Chondrocyte (in vitro differentiated cells): ENCODE data around the gene HBZ. TPM values are rescaled to one million over a fixed set of nuclear protein-coding genes. Genes with fewer than 3 reads are reported as not detected.
"Not testable (repeated sequence)": the region's sequence is repeated elsewhere in the genome, so short reads cannot be mapped to it uniquely, and the experiment has no call there.

ENCODE experiments used
- DNase-seq: peaks from one replicate; pipeline ENCODE4 v3.0.0; 2021; ENCODE audit warnings: mixed read lengths, low spot score
- H3K27ac Mint-ChIP-seq: one replicate; pipeline ENCODE4 v1.8.0; 2021; ENCODE audit warnings: mild to moderate bottlenecking, moderate library complexity, mixed read lengths; ENCODE audit not compliant: unreplicated experiment
- H3K27me3 Mint-ChIP-seq: 2 replicates; pipeline ENCODE4 v1.8.0; 2021; ENCODE audit warnings: low read depth, mixed read lengths
- H3K36me3 Mint-ChIP-seq: 2 replicates; pipeline ENCODE4 v1.8.0; 2021; ENCODE audit warnings: low read depth, mixed read lengths
- H3K4me1 Mint-ChIP-seq: 2 replicates; pipeline ENCODE4 v1.8.0; 2021; ENCODE audit warnings: low read depth, mild to moderate bottlenecking, mixed read lengths
- H3K4me3 Mint-ChIP-seq: one replicate; pipeline ENCODE4 v1.8.0; 2021; ENCODE audit warnings: mild to moderate bottlenecking, moderate library complexity, mixed read lengths; ENCODE audit not compliant: unreplicated experiment
- H3K9me3 Mint-ChIP-seq: 2 replicates; pipeline ENCODE4 v1.8.0; 2021; ENCODE audit warnings: low read depth, mixed read lengths
- total RNA-seq: library from RNA; stranded (reverse); gene quantifications from 3 replicates; pipeline ENCODE4 v1.2.1, GENCODE V29; 2021
- TF ChIP-seq, protein P1 (sequence below): fragments of 200-600 bp; sonication (generic); IDR thresholded peaks from 2 replicates; pipeline ENCODE4 v1.5.0; 2021; ENCODE audit warnings: antibody characterized with exemption, mild to moderate bottlenecking, moderate library complexity

Gene HBZ
- total RNA-seq, 1 donor from 2014 or later: not detected

DNA sequence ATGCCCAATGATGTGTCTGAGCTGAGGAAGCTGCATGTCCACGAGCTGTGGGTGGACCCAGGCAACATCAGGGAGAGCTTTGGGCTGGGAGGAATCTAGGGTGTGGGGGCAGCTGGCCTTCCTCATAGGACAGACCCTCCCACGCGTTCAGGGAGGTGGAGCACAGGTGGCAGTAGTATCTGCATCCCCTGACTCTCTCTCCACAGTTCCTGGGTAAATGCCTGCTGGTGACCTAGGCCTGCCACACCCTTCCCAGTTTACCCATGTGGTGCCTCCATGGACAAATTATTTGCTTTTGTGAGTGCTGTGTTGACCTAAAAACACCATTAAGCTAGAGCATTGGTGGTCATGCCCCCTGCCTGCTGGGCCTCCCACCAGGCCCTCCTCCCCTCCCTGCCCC lies 16.6 kb downstream of the HBZ start:
- no peak overlapping the region for H3K4me3 Mint-ChIP-seq
- peaks cover 38% of the 10 kb centered on the region for H3K27me3 Mint-ChIP-seq
- TF ChIP-seq, protein P1, sequence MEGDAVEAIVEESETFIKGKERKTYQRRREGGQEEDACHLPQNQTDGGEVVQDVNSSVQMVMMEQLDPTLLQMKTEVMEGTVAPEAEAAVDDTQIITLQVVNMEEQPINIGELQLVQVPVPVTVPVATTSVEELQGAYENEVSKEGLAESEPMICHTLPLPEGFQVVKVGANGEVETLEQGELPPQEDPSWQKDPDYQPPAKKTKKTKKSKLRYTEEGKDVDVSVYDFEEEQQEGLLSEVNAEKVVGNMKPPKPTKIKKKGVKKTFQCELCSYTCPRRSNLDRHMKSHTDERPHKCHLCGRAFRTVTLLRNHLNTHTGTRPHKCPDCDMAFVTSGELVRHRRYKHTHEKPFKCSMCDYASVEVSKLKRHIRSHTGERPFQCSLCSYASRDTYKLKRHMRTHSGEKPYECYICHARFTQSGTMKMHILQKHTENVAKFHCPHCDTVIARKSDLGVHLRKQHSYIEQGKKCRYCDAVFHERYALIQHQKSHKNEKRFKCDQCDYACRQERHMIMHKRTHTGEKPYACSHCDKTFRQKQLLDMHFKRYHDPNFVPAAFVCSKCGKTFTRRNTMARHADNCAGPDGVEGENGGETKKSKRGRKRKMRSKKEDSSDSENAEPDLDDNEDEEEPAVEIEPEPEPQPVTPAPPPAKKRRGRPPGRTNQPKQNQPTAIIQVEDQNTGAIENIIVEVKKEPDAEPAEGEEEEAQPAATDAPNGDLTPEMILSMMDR: no peak
- H3K4me1 Mint-ChIP-seq: peaks cover 12% of the 10 kb centered on the region
- no peak overlapping the region for H3K27ac Mint-ChIP-seq
- H3K36me3 Mint-ChIP-seq: no peaks in the 10 kb centered on the region
- H3K9me3 Mint-ChIP-seq: no peaks in the 10 kb centered on the region
- no peak for DNase-seq

DNA sequence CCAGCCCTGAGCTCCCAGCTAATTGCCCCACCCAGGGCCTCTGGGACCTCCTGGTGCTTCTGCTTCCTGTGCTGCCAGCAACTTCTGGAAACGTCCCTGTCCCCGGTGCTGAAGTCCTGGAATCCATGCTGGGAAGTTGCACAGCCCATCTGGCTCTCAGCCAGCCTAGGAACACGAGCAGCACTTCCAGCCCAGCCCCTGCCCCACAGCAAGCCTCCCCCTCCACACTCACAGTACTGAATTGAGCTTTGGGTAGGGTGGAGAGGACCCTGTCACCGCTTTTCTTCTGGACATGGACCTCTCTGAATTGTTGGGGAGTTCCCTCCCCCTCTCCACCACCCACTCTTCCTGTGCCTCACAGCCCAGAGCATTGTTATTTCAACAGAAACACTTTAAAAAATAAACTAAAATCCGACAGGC lies 17.7 kb downstream of the HBZ start:
- H3K4me1 Mint-ChIP-seq: peaks cover 12% of the 10 kb centered on the region
- DNase-seq: not testable (repeated sequence)
- H3K27me3 Mint-ChIP-seq: peaks cover 44% of the 10 kb centered on the region

DNA sequence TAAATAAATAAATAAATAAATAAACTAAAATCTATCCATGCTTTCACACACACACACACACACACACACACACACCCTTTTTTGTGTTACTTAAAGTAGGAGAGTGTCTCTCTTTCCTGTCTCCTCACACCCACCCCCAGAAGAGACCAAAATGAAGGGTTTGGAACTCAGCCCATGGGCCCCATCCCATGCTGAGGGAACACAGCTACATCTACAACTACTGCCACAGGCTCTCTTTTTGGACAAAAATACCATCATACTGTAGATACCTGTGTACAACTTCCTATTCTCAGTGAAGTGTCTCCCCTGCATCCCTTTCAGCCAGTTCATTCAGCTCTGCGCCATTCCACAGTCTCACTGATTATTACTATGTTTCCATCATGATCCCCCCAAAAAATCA lies 18.3 kb downstream of the HBZ start:
- Mint-ChIP-seq H3K4me1 (peaks cover 9% of the 10 kb centered on the region), H3K9me3 (no peaks in the 10 kb centered on the region), H3K4me3 (no peak overlapping the region), H3K27me3 (peaks cover 46% of the 10 kb centered on the region), H3K27ac (no peak overlapping the region), H3K36me3 (no peaks in the 10 kb centered on the region)
- TF ChIP-seq, protein P1: no peak
- DNase-seq: no peak

More for the DNA sequence above, 17.7 kb downstream of the HBZ start:
- H3K9me3 Mint-ChIP-seq, H3K4me3 Mint-ChIP-seq, H3K27ac Mint-ChIP-seq, H3K36me3 Mint-ChIP-seq: not testable (repeated sequence)

DNA sequence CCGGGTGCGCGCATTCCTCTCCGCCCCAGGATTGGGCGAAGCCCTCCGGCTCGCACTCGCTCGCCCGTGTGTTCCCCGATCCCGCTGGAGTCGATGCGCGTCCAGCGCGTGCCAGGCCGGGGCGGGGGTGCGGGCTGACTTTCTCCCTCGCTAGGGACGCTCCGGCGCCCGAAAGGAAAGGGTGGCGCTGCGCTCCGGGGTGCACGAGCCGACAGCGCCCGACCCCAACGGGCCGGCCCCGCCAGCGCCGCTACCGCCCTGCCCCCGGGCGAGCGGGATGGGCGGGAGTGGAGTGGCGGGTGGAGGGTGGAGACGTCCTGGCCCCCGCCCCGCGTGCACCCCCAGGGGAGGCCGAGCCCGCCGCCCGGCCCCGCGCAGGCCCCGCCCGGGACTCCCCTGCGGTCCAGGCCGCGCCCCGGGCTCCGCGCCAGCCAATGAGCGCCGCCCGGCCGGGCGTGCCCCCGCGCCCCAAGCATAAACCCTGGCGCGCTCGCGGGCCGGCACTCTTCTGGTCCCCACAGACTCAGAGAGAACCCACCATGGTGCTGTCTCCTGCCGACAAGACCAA lies 20.0 kb downstream of the HBZ start, which contains the start of gene HBA2:
Gene HBA2, plus strand, starts transcription at position 503 of the 568 bp plus-strand sequence. Its CDS starts 37 bp downstream, at position 540.
- not testable (repeated sequence) for H3K9me3 Mint-ChIP-seq, H3K36me3 Mint-ChIP-seq, DNase-seq, H3K27ac Mint-ChIP-seq, H3K4me3 Mint-ChIP-seq
- H3K4me1 Mint-ChIP-seq: peaks cover 12% of the 10 kb centered on the region
- peaks cover 41% of the 10 kb centered on the region for H3K27me3 Mint-ChIP-seq

DNA sequence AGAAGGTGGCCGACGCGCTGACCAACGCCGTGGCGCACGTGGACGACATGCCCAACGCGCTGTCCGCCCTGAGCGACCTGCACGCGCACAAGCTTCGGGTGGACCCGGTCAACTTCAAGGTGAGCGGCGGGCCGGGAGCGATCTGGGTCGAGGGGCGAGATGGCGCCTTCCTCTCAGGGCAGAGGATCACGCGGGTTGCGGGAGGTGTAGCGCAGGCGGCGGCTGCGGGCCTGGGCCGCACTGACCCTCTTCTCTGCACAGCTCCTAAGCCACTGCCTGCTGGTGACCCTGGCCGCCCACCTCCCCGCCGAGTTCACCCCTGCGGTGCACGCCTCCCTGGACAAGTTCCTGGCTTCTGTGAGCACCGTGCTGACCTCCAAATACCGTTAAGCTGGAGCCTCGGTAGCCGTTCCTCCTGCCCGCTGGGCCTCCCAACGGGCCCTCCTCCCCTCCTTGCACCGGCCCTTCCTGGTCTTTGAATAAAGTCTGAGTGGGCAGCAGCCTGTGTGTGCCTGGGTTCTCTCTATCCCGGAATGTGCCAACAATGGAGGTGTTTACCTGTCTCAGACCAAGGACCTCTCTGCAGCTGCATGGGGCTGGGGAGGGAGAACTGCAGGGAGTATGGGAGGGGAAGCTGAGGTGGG lies 20.9 kb downstream of the HBZ start:
- peaks cover 15% of the 10 kb centered on the region for H3K4me1 Mint-ChIP-seq
- H3K9me3 Mint-ChIP-seq, DNase-seq, H3K27ac Mint-ChIP-seq, H3K36me3 Mint-ChIP-seq, H3K4me3 Mint-ChIP-seq: not testable (repeated sequence)
- peaks cover 46% of the 10 kb centered on the region for H3K27me3 Mint-ChIP-seq

DNA sequence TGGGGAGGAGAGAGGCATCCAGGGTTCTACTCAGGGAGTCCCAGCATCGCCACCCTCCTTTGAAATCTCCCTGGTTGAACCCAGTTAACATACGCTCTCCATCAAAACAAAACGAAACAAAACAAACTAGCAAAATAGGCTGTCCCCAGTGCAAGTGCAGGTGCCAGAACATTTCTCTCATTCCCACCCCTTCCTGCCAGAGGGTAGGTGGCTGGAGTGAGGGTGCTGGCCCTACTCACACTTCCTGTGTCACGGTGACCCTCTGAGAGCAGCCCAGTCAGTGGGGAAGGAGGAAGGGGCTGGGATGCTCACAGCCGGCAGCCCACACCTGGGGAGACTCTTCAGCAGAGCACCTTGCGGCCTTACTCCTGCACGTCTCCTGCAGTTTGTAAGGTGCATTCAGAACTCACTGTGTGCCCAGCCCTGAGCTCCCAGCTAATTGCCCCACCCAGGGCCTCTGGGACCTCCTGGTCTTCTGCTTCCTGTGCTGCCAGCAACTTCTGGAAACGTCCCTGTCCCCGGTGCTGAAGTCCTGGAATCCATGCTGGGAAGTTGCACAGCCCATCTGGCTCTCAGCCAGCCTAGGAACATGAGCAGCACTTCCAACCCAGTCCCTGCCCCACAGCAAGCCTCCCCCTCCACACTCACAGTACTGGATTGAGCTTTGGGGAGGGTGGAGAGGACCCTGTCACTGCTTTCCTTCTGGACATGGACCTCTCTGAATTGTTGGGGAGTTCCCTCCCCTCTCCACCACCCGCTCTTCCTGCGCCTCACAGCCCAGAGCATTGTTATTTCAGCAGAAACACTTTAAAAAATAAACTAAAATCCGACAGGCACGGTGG lies 21.7 kb downstream of the HBZ start:
- not testable (repeated sequence) for DNase-seq, H3K36me3 Mint-ChIP-seq, H3K4me3 Mint-ChIP-seq, H3K27ac Mint-ChIP-seq, H3K9me3 Mint-ChIP-seq
- peaks cover 15% of the 10 kb centered on the region for H3K4me1 Mint-ChIP-seq
- H3K27me3 Mint-ChIP-seq: peaks cover 45% of the 10 kb centered on the region
